GM12878 (cell line): Measurements from ENCODE around the gene CTBP1. TPM values are rescaled to one million over a fixed set of nuclear protein-coding genes. Genes with fewer than 3 reads are reported as not detected.

Experiments used
- ATAC-seq: fragments of 200-7000 bp; cut with Tn5 transposase; 3 replicates; pipeline ENCODE4 v1.9.1; 2020; ENCODE audit warnings: mild to moderate bottlenecking, moderate library complexity
- BruUV-seq: library from RNA; stranded (reverse); fragments of 400-500 nt; replicated peaks from 2 replicates; lab custom pipeline; 2021; lab: Mats Ljungman, UMichigan
- CTCF ChIA-PET: fragments of 300-600 bp; sonication (Branson Sonifier 250); formaldehyde crosslinking; extraction: SDS; loops from one replicate; lab custom pipeline; 2021; ENCODE audit warnings: inconsistent platforms; lab: Yijun Ruan, JAX
- POLR2A ChIA-PET: fragments of 350-600 bp; formaldehyde crosslinking; extraction: SDS; loops from one replicate; lab custom pipeline; 2021; ENCODE audit warnings: inconsistent platforms; lab: Charles Lee
- RAD21 ChIA-PET: fragments of 300-600 bp; sonication (Branson Sonifier 250); formaldehyde crosslinking; loops from one replicate; lab custom pipeline; 2023; ENCODE audit warnings: antibody characterized with exemption; ENCODE audit not compliant: unreplicated experiment; lab: Charles Lee
- SMC1A ChIA-PET: fragments of 300-600 bp; sonication (Branson Sonifier 250); formaldehyde crosslinking; loops from one replicate; lab custom pipeline; 2023; ENCODE audit not compliant: unreplicated experiment, uncharacterized antibody; lab: Charles Lee
- DNase-seq: peaks from one replicate; pipeline ENCODE4 v3.0.0-alpha.2; 2011; ENCODE audit warnings: low read depth, low spot score
- FAIRE-seq: peaks from 3 replicates; lab custom pipeline; 2011; peaks lifted over from hg19 to GRCh38; lab: Jason Lieb, UNC
- H2AFZ ChIP-seq: 2 replicates; pipeline ENCODE4 v1.6.0; 2011; ENCODE audit warnings: low read depth, low read length, control low read depth; ENCODE audit not compliant: control insufficient read depth
- H3K27ac ChIP-seq: 2 replicates; pipeline ENCODE4 v1.5.1; 2011; ENCODE audit warnings: control low read depth; ENCODE audit not compliant: control insufficient read depth, insufficient read depth
- H3K27me3 ChIP-seq, 2 experiments: replicated peaks in 1 of 2; 2 replicates each; pipeline versions ENCODE4 v1.6.0 to v1.6.1; 2011; ENCODE audit warnings: low read length in 1 of 2; ENCODE audit not compliant: control insufficient read depth in 2 of 2, insufficient read depth in 2 of 2
- H3K36me3 ChIP-seq, 2 experiments: 2 replicates each; pipeline ENCODE4 v1.5.1; 2011; ENCODE audit warnings: low read length in 1 of 2; ENCODE audit not compliant: control insufficient read depth in 2 of 2, insufficient read depth in 2 of 2
- H3K4me1 ChIP-seq: 2 replicates; pipeline ENCODE4 v1.6.1; 2011; ENCODE audit warnings: mild to moderate bottlenecking, low read length, moderate library complexity, mixed read lengths; ENCODE audit not compliant: control insufficient read depth, insufficient read depth
- H3K4me2 ChIP-seq: 2 replicates; pipeline ENCODE4 v1.6.0; 2011; ENCODE audit warnings: control low read depth; ENCODE audit not compliant: control insufficient read depth, insufficient read depth
- H3K4me3 ChIP-seq: fragments of 200-600 bp; sonication (generic); 2 replicates; pipeline ENCODE4 v1.5.1; 2016
- H3K79me2 ChIP-seq: 2 replicates; pipeline ENCODE4 v1.6.0; 2011; ENCODE audit warnings: low read length; ENCODE audit not compliant: control insufficient read depth, insufficient read depth
- H3K9ac ChIP-seq: 2 replicates; pipeline ENCODE4 v1.8.0; 2011; ENCODE audit warnings: low read length, control low read depth, mixed read lengths; ENCODE audit not compliant: control insufficient read depth, insufficient read depth
- H3K9me3 ChIP-seq: replicated peaks from 3 replicates; pipeline ENCODE4 v1.5.1; 2011; ENCODE audit warnings: mild to moderate bottlenecking, low read length; ENCODE audit not compliant: control insufficient read depth, insufficient read depth
- H4K20me1 ChIP-seq: 2 replicates; pipeline ENCODE4 v1.6.0; 2011; ENCODE audit not compliant: control insufficient read depth, insufficient read depth
- CEBPB ChIP-seq, 2 experiments: fragments of 150-350 bp in 1 of 2; IDR thresholded peaks; 2 replicates each; pipeline ENCODE4 v1.6.1; 2012 to 2014; ENCODE audit warnings: low read depth in 2 of 2, low read length in 2 of 2, borderline replicate concordance in 1 of 2, inconsistent platforms in 1 of 2
- MYB ChIP-seq: fragments of 150-350 bp; IDR thresholded peaks from 2 replicates; pipeline ENCODE4 v1.6.1; 2014; ENCODE audit warnings: mild to moderate bottlenecking, low read depth, low read length, borderline replicate concordance
- RUNX3 ChIP-seq: IDR thresholded peaks from 2 replicates; pipeline ENCODE4 v1.6.1; 2012; ENCODE audit warnings: low read length, inconsistent platforms
- TCF7 ChIP-seq: IDR thresholded peaks from 2 replicates; pipeline ENCODE4 v1.6.1; 2014; ENCODE audit warnings: antibody characterized with exemption, borderline replicate concordance
- ZNF592 ChIP-seq: fragments of 450-650 bp; IDR thresholded peaks from 2 replicates; pipeline ENCODE4 v1.6.1; 2017; ENCODE audit warnings: mild to moderate bottlenecking, moderate library complexity
- WGBS: methylation state at CpG from one replicate; pipeline ENCODE4 v1.1.6; 2016; ENCODE audit warnings: low lambda C conversion rate; ENCODE audit not compliant: insufficient replicate concordance, insufficient coverage; ENCODE audit errors: missing lambda C conversion rate; 5-methylcytosine and 5-hydroxymethylcytosine counted together
- in situ Hi-C: fragments of 300-500 bp; cut with MboI; formaldehyde crosslinking; loops from 9 replicates; pipeline ENCODE4 v1.14.3; 2018; ENCODE audit warnings: mixed read lengths
- intact Hi-C: fragments of 100-400 bp; cut with micrococcal nuclease; formaldehyde crosslinking; loops from one replicate; pipeline ENCODE4 v1.14.2; 2022; ENCODE audit not compliant: unreplicated experiment
- polyA plus RNA-seq, 11 experiments: library from polyadenylated mRNA; depleted of rRNA in 4 of 11; unstranded in 6 of 11; stranded (reverse) in 5 of 11; fragments of >200 nt; fragmentation: Nextera tagmentation in 4 of 11; fragmentation: Illumina TruSeq in 1 of 11; extraction: Ambion mirVana in 4 of 11; extraction: Trizol in 1 of 11; gene quantifications; 1 replicate in 1 of 11; 2 replicates in 10 of 11; pipeline versions ENCODE4 v1.2.1 to v1.2.3, GENCODE V29; 2011 to 2016; ENCODE audit warnings: inconsistent platforms in 2 of 11, missing spikeins in 2 of 11, low read depth in 1 of 11
- total RNA-seq, 4 experiments: library from RNA; depleted of rRNA in 3 of 4; stranded (reverse); fragments of >200 nt in 3 of 4; fragmentation: Illumina TruSeq in 1 of 4; extraction: Trizol in 1 of 4; gene quantifications; 2 replicates each; pipeline versions ENCODE4 v1.2.1 to v1.2.3, GENCODE V29; 2013 to 2021

CTBP1 gene
- total and polyA plus RNA-seq, 10 of the 15 experiments (the other 5 are each of a cell fraction or from before 2014, with no cell fraction given) = 7.4 to 182 (median 63.1) TPM

GRCh38 chr4:1295405-1296055, 46.6 kb upstream of the CTBP1 start:
- Histone ChIP-seq H3K4me2 (no peak overlapping the region), H3K27ac (no peak overlapping the region), H3K4me3 (no peak overlapping the region), H3K4me1 (peaks cover 19% of the 10 kb centered on the region), H3K9me3 (no peaks in the 10 kb centered on the region; the same call in 2 of the 3 replicates), H3K79me2 (peaks cover 53% of the 10 kb centered on the region), H3K36me3 (peaks cover 9 to 13% of the 10 kb centered on the region in 2 experiments; a peak in 3 of 4 replicates), H3K27me3 (no peaks in the 10 kb centered on the region), H2AFZ (no peak overlapping the region), H3K9ac (no peak overlapping the region), H4K20me1 (no peaks in the 10 kb centered on the region)
- CTCF ChIA-PET = no interaction called here
- no TSS peak for BruUV-seq
- POLR2A ChIA-PET = interaction anchor here (0.6 kb wide), 1 partner anchor 10 kb away, joined by 3 read pairs; no protein-coding TSS in a partner anchor
- in situ Hi-C loops (no loop called here), intact Hi-C loops (no loop called here)
- SMC1A ChIA-PET = no interaction called here
- TF ChIP-seq MYB (no peak), TCF7 (no peak), CEBPB (IDR thresholded peaks at IDR 0.05; ENCODE audit: borderline replicate concordance in 1 of 2, low read depth in 2 of 2, low read length in 2 of 2) (no peak), RUNX3 (no peak), ZNF592 (no peak)
- WGBS = 74% methylated on average over 11 of the region's 24 CpGs
- RAD21 ChIA-PET = no interaction called here
- no peak for ATAC-seq
- FAIRE-seq = no peak
- no peak for DNase-seq
